ENCODE measurements around the gene TRMT44.
"Not testable (repeated sequence)": the region's sequence is repeated elsewhere in the genome, so short reads cannot be mapped to it uniquely, and the experiment has no call there.

TRMT44 gene

GRCh38 chr4:8494983-8495548, 54.5 kb downstream of the TRMT44 start:
- DNase-seq (ENCODE audit: low spot score) = no peak

DNA sequence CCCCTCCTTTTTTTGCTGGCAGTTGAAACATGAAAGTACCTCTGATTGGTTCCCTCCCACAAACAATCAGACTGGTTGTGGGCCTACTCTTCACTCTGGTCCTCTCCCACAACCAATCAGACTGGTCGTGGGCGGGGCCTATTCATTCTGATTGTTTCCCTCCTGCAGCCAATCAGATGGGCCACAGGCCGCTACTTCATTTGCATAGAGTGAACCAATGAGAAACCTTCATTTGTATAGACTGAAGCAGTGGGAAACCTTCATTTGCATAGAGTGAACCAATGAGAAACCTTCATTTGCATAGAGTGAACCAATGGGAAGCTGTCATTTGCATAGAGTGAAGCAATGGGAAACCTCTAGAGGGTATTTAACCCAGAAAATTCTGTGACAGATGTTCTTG, 55.2 kb downstream of the TRMT44 start:
- no peak for DNase-seq (ENCODE audit: low spot score)

GRCh38 chr4:8497762-8498161, 57.2 kb downstream of the TRMT44 start:
- DNase-seq (ENCODE audit: low spot score) = no peak

DNA sequence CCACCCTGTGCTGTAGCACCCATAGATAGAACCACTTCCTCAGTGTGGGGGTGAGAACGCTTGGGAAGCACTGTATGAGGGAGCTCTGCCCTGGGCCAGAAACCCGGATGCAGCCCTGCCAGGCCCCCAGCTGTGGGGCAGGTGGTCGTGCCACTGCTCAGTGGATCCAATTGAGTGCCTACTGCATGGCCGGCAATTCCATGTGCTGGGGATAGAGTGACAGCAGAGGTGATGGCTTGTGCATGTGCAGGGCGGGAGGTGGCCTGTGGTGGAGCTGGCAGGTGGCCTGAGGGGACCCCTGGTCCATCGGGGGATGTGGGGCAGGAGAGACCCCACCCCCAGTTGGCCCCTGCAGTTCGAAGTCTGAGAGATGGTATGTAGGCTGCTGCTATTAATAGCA, 60.4 kb downstream of the TRMT44 start:
- no peak for DNase-seq (ENCODE audit: low spot score)

GRCh38 chr4:8501781-8502180, 61.2 kb downstream of the TRMT44 start:
- DNase-seq (ENCODE audit: low spot score) = no peak

DNA sequence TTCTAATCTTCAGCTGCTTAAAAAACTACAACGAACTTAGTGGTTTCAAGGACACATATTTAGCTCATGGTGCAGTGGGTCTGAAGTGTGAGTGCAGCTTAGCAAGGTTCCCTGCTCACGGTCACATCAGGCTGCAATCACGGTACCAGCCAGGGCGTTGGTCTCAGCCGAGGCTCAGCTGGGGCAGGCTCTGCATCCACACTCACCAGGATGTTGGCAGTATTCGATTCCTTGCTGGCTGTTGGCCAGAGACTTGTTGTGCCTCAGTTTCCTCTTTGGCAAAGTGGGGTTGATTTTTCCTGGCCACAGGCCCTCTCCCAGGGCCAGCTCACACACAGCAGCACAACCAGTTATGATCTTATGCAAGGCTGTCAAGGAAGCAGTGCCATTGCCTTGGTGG, 61.8 kb downstream of the TRMT44 start:
- no peak for DNase-seq (ENCODE audit: low spot score)

- no peak for DNase-seq (ENCODE audit: low spot score)
These were observed 62.4 kb downstream of the TRMT44 start for GRCh38 chr4:8502836-8503585.

DNA sequence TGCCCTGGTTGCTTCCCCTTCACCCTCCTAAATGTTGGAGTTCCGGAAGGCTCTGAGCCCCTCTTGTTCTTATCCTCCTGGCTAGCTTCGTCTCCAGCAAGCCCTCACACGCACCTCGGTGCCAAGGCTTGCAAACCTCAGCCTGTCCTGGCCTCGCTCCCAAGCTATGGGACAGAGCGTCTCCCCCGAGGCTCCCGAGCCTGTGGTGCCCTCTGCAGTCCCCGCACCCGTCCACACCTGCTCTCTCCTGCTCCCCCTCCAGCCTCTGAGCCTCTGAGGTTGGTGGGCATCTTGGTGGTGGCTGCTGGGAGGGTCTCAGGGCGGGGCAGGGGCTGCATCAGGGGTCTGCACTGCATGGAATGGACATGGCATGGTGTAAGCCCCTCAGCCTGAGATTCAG, 63.2 kb downstream of the TRMT44 start:
- peak; percentile 11 for DNase-seq (ENCODE audit: low spot score)

- peak; percentile 46 for DNase-seq (ENCODE audit: low spot score)
These were observed 63.9 kb downstream of the TRMT44 start for GRCh38 chr4:8504279-8505007.

GRCh38 chr4:8505229-8505628, 64.7 kb downstream of the TRMT44 start:
- no peak for DNase-seq (ENCODE audit: low spot score)

DNA sequence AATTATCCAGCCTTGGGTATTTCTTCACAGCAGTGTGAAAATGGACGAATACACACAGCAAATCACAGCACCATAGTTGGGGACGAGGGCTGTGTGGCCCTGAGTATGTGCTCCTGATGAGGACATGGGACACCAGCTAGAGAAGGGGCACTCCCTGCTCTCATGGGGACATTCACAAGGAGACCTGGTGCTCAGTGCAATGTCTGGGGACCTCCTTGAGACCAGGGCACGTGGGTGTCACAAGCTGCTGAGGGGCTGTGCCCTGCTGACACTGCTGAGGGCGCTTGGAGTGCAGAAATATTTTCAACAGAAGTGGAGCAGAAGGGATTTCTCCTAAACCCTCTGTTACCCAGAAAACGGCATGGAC, 65.4 kb downstream of the TRMT44 start:
- DNase-seq (ENCODE audit: low spot score) = peak; percentile 9

DNA sequence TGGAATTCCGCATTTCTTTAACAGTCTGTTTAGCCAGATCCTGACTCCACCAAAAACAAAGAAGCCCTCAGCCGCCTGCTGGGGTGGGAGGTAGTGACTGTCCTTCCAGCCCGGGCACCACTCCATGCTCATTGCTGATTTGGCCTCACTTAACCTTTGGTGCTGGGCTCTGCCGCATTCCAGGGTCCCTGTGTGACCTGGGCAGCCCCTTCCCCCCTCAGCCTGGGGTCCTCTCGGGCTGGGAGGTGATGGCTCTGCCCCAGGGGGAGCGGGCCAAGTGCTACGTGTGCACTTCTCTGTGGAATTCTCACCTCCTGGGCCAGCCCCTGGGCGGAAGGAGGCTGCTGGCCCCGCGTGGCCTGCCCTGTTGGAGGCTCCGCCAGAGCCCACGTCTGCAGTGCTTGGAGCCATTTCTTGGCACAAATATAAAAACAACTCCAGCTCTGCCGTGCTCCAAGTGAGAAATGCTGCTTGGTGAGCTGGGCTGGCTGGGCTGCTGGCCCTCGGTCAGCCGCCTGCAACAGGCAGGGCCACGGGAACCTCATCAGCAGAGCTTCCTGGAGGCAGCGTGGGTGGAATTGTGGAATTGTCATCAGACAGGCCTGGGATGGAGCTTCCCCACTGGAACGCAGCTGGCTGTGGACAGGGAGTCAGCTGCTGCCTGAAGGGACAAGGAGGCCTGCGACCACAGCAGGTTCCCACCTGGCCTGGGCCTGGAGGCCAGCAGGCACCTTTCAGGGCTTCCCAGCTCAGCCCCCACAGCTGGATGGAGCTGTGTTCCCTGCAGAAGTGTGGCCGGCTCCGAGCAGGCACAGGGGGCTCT, 66.0 kb downstream of the TRMT44 start:
- DNase-seq (ENCODE audit: low spot score) = no peak

- no peak for DNase-seq (ENCODE audit: low spot score)
These were observed 66.6 kb downstream of the TRMT44 start for GRCh38 chr4:8507196-8507570.

GRCh38 chr4:8507624-8508023, 67.0 kb downstream of the TRMT44 start:
- DNase-seq (ENCODE audit: low spot score) = no peak

DNA sequence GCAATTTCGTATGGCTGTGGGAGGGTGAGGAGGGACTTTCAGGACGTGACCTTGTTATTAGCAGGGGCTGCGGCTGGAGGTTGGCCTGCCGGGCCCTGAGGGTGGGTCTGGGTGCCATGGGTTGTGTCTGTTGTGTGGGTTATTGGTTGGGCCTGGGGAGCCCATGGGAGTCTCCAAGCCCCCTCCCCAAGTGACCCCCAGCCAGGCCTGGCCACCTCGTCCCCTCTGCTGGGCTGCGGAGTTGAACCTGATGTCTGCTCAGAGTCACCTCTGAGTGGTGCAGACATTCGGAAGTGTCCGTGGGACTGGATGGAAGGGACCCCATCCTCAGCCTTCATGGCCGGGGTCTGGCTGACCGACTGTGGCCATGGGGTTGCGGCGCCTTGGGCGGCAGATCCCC, 67.7 kb downstream of the TRMT44 start:
- no peak for DNase-seq (ENCODE audit: low spot score)

GRCh38 chr4:8508740-8509139, 68.2 kb downstream of the TRMT44 start:
- no peak for DNase-seq (ENCODE audit: low spot score)

DNA sequence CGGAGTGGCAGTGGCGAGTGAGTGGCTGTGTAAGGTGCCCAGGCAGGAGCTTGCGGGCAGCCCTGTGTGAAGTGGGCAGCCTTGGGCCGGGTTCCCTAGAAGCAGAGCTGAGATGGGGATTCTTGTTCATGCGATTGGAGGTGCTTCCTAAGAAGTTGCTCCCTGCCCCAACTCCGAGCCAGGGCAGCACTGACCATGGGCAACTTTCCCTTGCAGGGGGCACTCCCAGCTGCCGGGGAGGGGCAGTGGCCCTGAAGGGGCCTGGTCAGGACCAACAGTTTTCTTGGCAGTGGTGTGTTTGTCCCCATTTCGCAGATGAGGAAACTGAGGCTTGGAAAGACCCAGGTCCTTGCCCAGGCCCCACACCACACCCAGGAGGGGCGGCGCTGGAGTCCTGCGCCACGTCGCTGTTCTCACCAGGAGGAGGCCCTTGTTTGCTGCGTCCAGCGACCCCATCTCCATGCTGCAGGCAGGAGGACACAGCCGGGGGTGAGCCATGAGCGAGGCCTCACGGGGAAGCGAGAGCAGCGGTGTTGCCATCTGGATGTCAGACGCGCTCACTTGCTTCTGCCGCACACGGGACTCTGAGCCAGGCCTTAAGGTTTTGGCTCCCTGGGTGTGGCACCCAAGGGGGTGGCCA, 68.9 kb downstream of the TRMT44 start:
- no peak for DNase-seq (ENCODE audit: low spot score)

GRCh38 chr4:8510191-8510590, 69.6 kb downstream of the TRMT44 start:
- DNase-seq (ENCODE audit: low spot score) = no peak

DNA sequence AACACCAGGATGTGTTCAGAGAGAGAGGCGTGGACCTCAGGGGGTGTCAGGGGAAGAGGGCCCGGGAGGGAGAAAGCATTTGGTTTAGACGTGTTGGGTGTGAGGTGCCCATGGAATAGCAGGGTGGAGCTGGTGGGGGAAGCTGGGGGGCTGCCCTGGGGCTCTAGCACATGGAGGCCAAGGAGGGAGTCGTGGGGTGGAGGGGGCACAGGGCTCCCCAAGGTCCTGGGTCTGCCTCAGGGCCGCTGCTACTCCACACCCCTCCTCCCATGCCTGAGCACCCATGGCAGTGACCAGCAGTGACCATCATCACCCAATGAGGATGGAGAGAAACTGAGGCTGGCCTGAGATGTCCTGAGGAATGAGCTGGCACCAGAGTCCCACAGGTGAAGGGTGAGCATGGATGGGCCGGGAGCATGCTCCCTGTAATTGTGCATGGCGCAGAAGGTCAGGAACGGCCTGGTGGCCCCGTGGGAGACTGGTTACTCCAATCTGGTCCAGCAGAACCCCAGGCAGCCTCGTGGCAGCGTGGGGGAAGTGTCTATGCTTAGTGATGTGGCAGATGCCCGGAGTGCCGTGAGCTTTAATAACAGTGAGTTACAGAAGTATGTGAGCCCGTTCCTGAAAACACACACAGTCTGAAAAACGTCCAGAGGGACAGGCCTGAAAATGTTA, 70.2 kb downstream of the TRMT44 start:
- DNase-seq (ENCODE audit: low spot score) = no peak

DNA sequence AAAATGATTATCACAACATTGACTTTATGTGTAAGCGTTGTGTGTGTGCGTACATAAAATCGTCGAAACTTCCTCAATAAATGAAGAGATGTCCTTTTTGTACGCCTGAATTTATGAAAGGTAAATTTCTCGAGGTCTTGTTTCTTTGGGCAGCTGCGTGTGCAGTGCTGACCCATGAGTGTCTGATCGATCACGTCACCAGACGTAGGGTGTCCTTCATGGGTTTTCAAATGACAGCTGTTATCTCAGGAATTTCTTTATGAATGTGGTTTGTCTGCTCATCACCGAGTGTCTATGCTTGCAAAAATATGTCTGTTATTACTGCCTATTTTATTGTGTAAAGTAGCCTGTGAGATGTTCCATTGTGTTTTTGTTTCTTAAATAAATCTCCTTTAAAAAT, 71.9 kb downstream of the TRMT44 start:
- DNase-seq (ENCODE audit: low spot score) = no peak

GRCh38 chr4:8513080-8513479, 72.5 kb downstream of the TRMT44 start:
- not testable (repeated sequence) for DNase-seq (ENCODE audit: low spot score)

GRCh38 chr4:8513931-8514330, 73.4 kb downstream of the TRMT44 start:
- DNase-seq (ENCODE audit: low spot score) = no peak

Data from cerebellar cortex (tissue), 1 donor.